ENCODE measurements around the gene SHISA8.

GRCh38 chr22:41863472-41863871 lies 51.4 kb downstream of the SHISA8 start:
- TF ChIP-seq CTCF (IDR thresholded peaks at IDR 0.05) (no peak), POLR2A (IDR thresholded peaks at IDR 0.05) (no peak)
